ENCODE measurements around the gene TREH. TPM values are rescaled to one million over a fixed set of nuclear protein-coding genes. Genes with fewer than 3 reads are reported as not detected.
A peak's percentile ranks its signal among the peaks of the same experiment; 100 is the strongest.
"Not testable (repeated sequence)": the region's sequence is repeated elsewhere in the genome, so short reads cannot be mapped to it uniquely, and the experiment has no call there.

The TREH gene
- total and polyA plus RNA-seq, 12 donors, result 0.11 to 4.8 (median 0.83) TPM; not detected in 9

- H3K4me3 ChIP-seq; H3K9me3 ChIP-seq; DNase-seq; ATAC-seq; intact Hi-C loops (cut with DNase I); H3K27me3 ChIP-seq; H3K4me1 ChIP-seq; H3K36me3 ChIP-seq; H3K27ac ChIP-seq: not testable (repeated sequence)
- 90% methylated on average over 6 of the region's 6 CpGs for WGBS, 2 donors
Measured at GRCh38 chr11:118717221-118717620, 37.8 kb upstream of the TREH start.

- peak overlapping the region in 2 of 10 donors; percentile 1 to 21 for H3K27ac ChIP-seq
- no peak for TF ChIP-seq CTCF (IDR thresholded peaks at IDR 0.05)
Measured at GRCh38 chr11:118715837-118716260, 36.4 kb upstream of the TREH start.

GRCh38 chr11:118715245-118715831 is 35.9 kb upstream of the TREH start:
- ATAC-seq (peak in 1 of 8 donors; percentile 38), DNase-seq (no peak)
- Histone ChIP-seq H3K4me3 (no peak overlapping the region), H3K27ac (peak overlapping the region in 2 of 10 donors; percentile 1 to 21), H3K36me3 (no peaks in the 10 kb centered on the region), H3K27me3 (peaks cover 0 to 4% (median 0%) of the 10 kb centered on the region in 7 donors), H3K9me3 (no peaks in the 10 kb centered on the region), H3K4me1 (peaks cover 0 to 10% (median 0%) of the 10 kb centered on the region in 9 donors)
- intact Hi-C loops (cut with DNase I), result no loop called here
- WGBS, 2 donors, result 78% methylated on average over 5 of the region's 5 CpGs
- TF ChIP-seq CTCF (IDR thresholded peaks at IDR 0.05), result no peak

More at GRCh38 chr11:118715837-118716260, 36.4 kb upstream of the TREH start:
- Histone ChIP-seq H3K27me3 (peaks cover 0 to 4% (median 0%) of the 10 kb centered on the region in 7 donors), H3K4me3 (no peak overlapping the region), H3K9me3 (no peaks in the 10 kb centered on the region), H3K36me3 (no peaks in the 10 kb centered on the region), H3K4me1 (peaks cover 0 to 10% (median 0%) of the 10 kb centered on the region in 9 donors)
- DNase-seq, result no peak
- WGBS, 2 donors, result 54 to 67% methylated on average over 4 of the region's 4 CpGs
- ATAC-seq, result no peak
- intact Hi-C loops (cut with DNase I), result no loop called here

GRCh38 chr11:118714816-118715215 is 35.4 kb upstream of the TREH start:
- ATAC-seq (no peak), DNase-seq (no peak)
- TF ChIP-seq CTCF (IDR thresholded peaks at IDR 0.05), result no peak
- Histone ChIP-seq H3K9me3 (no peaks in the 10 kb centered on the region), H3K4me1 (peaks cover 0 to 10% (median 0%) of the 10 kb centered on the region in 9 donors), H3K36me3 (no peaks in the 10 kb centered on the region), H3K4me3 (no peak overlapping the region), H3K27me3 (peaks cover 0 to 4% (median 0%) of the 10 kb centered on the region in 7 donors), H3K27ac (no peak overlapping the region)
- intact Hi-C loops (cut with DNase I), result no loop called here

- H3K4me1 ChIP-seq; ATAC-seq; intact Hi-C loops (cut with DNase I); H3K27me3 ChIP-seq; H3K27ac ChIP-seq; DNase-seq; H3K36me3 ChIP-seq; H3K9me3 ChIP-seq; H3K4me3 ChIP-seq: not testable (repeated sequence)
- 90 to 93% methylated on average over 5 of the region's 5 CpGs for WGBS, 2 donors
Measured at GRCh38 chr11:118714416-118714815, 35.0 kb upstream of the TREH start.
